SK-N-SH (cell line): ENCODE measurements around the gene BDKRB2. TPM values are rescaled to one million over a fixed set of nuclear protein-coding genes. Genes with fewer than 3 reads are reported as not detected.
A peak's percentile ranks its signal among the peaks of the same experiment; 100 is the strongest.

ENCODE experiments used
- CTCF ChIA-PET: fragments of 300-600, 350-600 bp; formaldehyde crosslinking; extraction: SDS; loops from one replicate; lab custom pipeline; 2021; lab: Yijun Ruan, JAX
- POLR2A ChIA-PET: fragments of 350-600 bp; sonication (Branson Sonifier 250); formaldehyde crosslinking; extraction: SDS; loops from one replicate; lab custom pipeline; 2020; ENCODE audit warnings: antibody characterized with exemption, inconsistent platforms; lab: Yijun Ruan, JAX
- DNase-seq: peaks from one replicate; pipeline ENCODE4 v3.0.0; 2012
- H2AFZ ChIP-seq: fragments of 200-600 bp; sonication (generic); 2 replicates; pipeline ENCODE4 v1.8.1; 2016; ENCODE audit warnings: antibody characterized with exemption, mild to moderate bottlenecking, low read depth
- H3F3A ChIP-seq: fragments of 200-600 bp; sonication (generic); replicated peaks from 2 replicates; pipeline ENCODE3; 2016; ENCODE audit warnings: antibody characterized with exemption, mild to moderate bottlenecking; ENCODE audit not compliant: insufficient read depth
- H3K27ac ChIP-seq, 2 experiments: fragments of 200-500 bp in 1 of 2; fragments of 200-600 bp in 1 of 2; sonication (Bioruptor generic) in 1 of 2; sonication (generic), shearing (Covaris generic) in 1 of 2; 2 replicates each; pipeline versions ENCODE4 v1.5.1 to v1.6.1; 2014 to 2016; ENCODE audit warnings: low read depth in 2 of 2, inconsistent platforms in 1 of 2, low read length in 1 of 2, mild to moderate bottlenecking in 1 of 2, mixed read lengths in 1 of 2
- H3K27me3 ChIP-seq: fragments of 200-600 bp; sonication (generic), shearing (Covaris generic); 2 replicates; pipeline ENCODE4 v1.6.1; 2016; ENCODE audit warnings: mixed run types; ENCODE audit not compliant: insufficient read depth
- H3K36me3 ChIP-seq, 2 experiments: fragments of 200-500 bp in 1 of 2; fragments of 200-600 bp in 1 of 2; sonication (Bioruptor generic) in 1 of 2; sonication (generic) in 1 of 2; replicated peaks in 1 of 2; 2 replicates each; pipeline versions ENCODE3 to v1.5.1; 2014 to 2016; ENCODE audit warnings: low read length in 1 of 2, mild to moderate bottlenecking in 1 of 2; ENCODE audit not compliant: insufficient read depth in 2 of 2, control insufficient read depth in 1 of 2
- H3K4me1 ChIP-seq, 2 experiments: fragments of 200-500 bp in 1 of 2; fragments of 200-600 bp in 1 of 2; sonication (Bioruptor generic) in 1 of 2; sonication (generic), shearing (Covaris generic) in 1 of 2; 2 replicates each; pipeline versions ENCODE4 v1.5.1 to v1.6.1; 2014 to 2016; ENCODE audit warnings: low read depth in 1 of 2, low read length in 1 of 2, mixed run types in 1 of 2; ENCODE audit not compliant: insufficient read depth in 2 of 2, control insufficient read depth in 1 of 2
- H3K4me2 ChIP-seq: fragments of 200-600 bp; sonication (generic), shearing (Covaris generic); 2 replicates; pipeline ENCODE4 v1.6.1; 2017; ENCODE audit warnings: mixed run types
- H3K4me3 ChIP-seq, 2 experiments: fragments of 200-500 bp in 1 of 2; fragments of 200-600 bp in 1 of 2; sonication (Bioruptor generic) in 1 of 2; sonication (generic), shearing (Covaris generic) in 1 of 2; 2 replicates each; pipeline versions ENCODE4 v1.5.1 to v1.8.1; 2014 to 2016; ENCODE audit warnings: low read depth in 2 of 2, inconsistent platforms in 1 of 2, low read length in 1 of 2, mild to moderate bottlenecking in 1 of 2, mixed read lengths in 1 of 2, moderate library complexity in 1 of 2
- H3K79me2 ChIP-seq: fragments of 200-600 bp; sonication (generic); 2 replicates; pipeline ENCODE4 v1.8.1; 2017; ENCODE audit warnings: mild to moderate bottlenecking; ENCODE audit not compliant: insufficient read depth
- H3K9ac ChIP-seq: fragments of 200-600 bp; sonication (generic); 2 replicates; pipeline ENCODE4 v1.6.1; 2017; ENCODE audit warnings: mixed run types
- H3K9me2 ChIP-seq: fragments of 200-600 bp; sonication (generic); 2 replicates; pipeline ENCODE4 v1.6.1; 2017; ENCODE audit warnings: mixed run types
- H3K9me3 ChIP-seq: fragments of 200-600 bp; sonication (generic); 2 replicates; pipeline ENCODE4 v1.6.1; 2017; ENCODE audit warnings: mixed run types, mild to moderate bottlenecking, moderate library complexity
- H4K20me1 ChIP-seq: fragments of 200-600 bp; sonication (generic); 2 replicates; pipeline ENCODE4 v1.6.1; 2017; ENCODE audit warnings: mild to moderate bottlenecking, mixed run types; ENCODE audit not compliant: insufficient read depth
- CHD2 ChIP-seq: fragments of 150-350 bp; IDR thresholded peaks from 2 replicates; pipeline ENCODE4 v1.6.1; 2018; ENCODE audit warnings: low read length; ENCODE audit not compliant: partially characterized antibody
- EP300 ChIP-seq, 2 experiments: IDR thresholded peaks; 2 replicates each; pipeline versions ENCODE4 v1.4.0 to v1.6.1; 2012; ENCODE audit warnings: borderline replicate concordance in 1 of 2, low read depth in 1 of 2, low read length in 1 of 2
- FOXM1 ChIP-seq: IDR thresholded peaks from 2 replicates; pipeline ENCODE4 v1.4.0; 2012; ENCODE audit warnings: low read depth, mild to moderate bottlenecking
- JUND ChIP-seq: IDR thresholded peaks from 2 replicates; pipeline ENCODE4 v1.4.0; 2012
- MEF2A ChIP-seq: IDR thresholded peaks from 2 replicates; pipeline ENCODE4 v1.4.0; 2012; ENCODE audit warnings: low read depth, borderline replicate concordance
- POLR2AphosphoS5 ChIP-seq: IDR thresholded peaks from 2 replicates; pipeline ENCODE4 v1.6.1; 2012; ENCODE audit warnings: low read depth, low read length
- SMC3 ChIP-seq: IDR thresholded peaks from 2 replicates; pipeline ENCODE4 v1.6.1; 2012; ENCODE audit warnings: low read depth, low read length, improper control_type of control experiment
- TEAD4 ChIP-seq: IDR thresholded peaks from 2 replicates; pipeline ENCODE4 v1.4.0; 2012; ENCODE audit warnings: mild to moderate bottlenecking, borderline replicate concordance; ENCODE audit not compliant: insufficient read depth
- YY1 ChIP-seq: IDR thresholded peaks from 2 replicates; pipeline ENCODE4 v1.4.0; 2012; ENCODE audit warnings: low read depth, mild to moderate bottlenecking
- WGBS: methylation state at CpG from one replicate; pipeline ENCODE4 v1.1.6; 2017; ENCODE audit warnings: low lambda C conversion rate; 5-methylcytosine and 5-hydroxymethylcytosine counted together
- polyA plus RNA-seq, 3 experiments: library from polyadenylated mRNA; depleted of rRNA; stranded (reverse); fragments of >200 nt; gene quantifications; 2 replicates each; pipeline ENCODE4 v1.2.3, GENCODE V29; 2012
- TF ChIP-seq, protein P1 (sequence below): IDR thresholded peaks from 2 replicates; pipeline ENCODE4 v1.4.0; 2012; ENCODE audit warnings: low read depth
- TF ChIP-seq, protein P2 (sequence below): fragments of 150-350 bp; IDR thresholded peaks from 2 replicates; pipeline ENCODE4 v1.6.1; 2017; ENCODE audit warnings: antibody characterized with exemption, low read length, low read depth, borderline replicate concordance
- TF ChIP-seq, protein P3 (sequence below): IDR thresholded peaks from 2 replicates; pipeline ENCODE4; 2012

The BDKRB2 gene
- polyA plus RNA-seq, 1 of the 3 experiments (the other 2 are of a cell fraction) = 4.8 TPM

DNA sequence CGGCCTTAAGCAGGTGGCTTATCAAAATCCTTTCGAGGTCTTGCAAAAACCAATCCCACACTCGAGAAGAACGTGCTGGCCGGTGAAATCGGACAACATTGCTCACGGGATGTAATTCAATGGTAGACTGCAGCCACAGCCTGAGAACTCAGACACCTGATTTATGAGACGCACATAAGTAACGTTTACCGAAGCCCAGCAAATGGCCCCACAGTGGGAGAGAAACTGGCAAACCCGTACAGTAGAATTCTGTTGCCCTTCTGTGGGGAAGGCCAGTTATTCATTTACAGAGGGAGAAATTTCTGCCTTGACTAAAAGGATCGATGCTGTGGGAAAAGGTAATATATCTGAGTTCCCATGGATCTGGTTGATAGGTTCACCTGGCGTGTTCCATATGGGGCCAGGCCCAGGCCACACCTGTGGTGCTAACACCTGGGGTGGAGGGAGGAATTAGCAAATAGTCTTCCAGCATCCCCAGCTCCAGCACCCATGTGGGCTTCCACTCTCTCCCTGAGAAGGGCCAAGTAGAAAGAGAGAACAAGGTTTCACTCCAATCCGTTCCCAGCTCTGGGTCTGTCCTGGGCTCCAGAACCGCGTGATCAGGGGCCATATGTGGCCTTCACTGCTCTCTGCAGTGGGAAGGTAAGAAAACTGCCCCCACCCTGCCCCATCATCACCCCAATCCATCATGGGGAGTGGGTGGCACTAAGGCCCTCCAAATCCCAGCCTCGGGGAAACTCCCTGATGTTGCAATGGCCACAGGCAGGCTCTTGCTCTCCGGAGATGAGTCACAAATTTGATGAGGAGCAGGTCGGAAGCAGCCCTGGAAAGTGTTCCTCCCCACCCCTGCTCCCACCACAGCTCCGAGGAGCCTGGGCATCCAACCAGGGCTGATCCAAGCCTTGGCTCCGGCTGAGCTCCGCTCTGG is 64.1 kb downstream of the BDKRB2 start (continued):
- TF ChIP-seq, protein P1, sequence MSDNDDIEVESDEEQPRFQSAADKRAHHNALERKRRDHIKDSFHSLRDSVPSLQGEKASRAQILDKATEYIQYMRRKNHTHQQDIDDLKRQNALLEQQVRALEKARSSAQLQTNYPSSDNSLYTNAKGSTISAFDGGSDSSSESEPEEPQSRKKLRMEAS = peak; percentile 61
- TF ChIP-seq YY1 (peak; percentile 53), POLR2AphosphoS5 (peak; percentile 67), MEF2A (0 out of 2 replicates have a peak, but pooled peaks have one; percentile 6), SMC3 (no peak), JUND (peak; percentile 88), EP300 (IDR thresholded peaks at IDR 0.05; ENCODE audit: borderline replicate concordance in 1 of 2, low read depth in 1 of 2, low read length in 1 of 2) (peak in 1 of 2 experiments; percentile 95; a peak in 3 of 4 replicates), CHD2 (no peak), TEAD4 (peak; percentile 79; the same call in 1 of the 2 replicates)
- TF ChIP-seq, protein P2, sequence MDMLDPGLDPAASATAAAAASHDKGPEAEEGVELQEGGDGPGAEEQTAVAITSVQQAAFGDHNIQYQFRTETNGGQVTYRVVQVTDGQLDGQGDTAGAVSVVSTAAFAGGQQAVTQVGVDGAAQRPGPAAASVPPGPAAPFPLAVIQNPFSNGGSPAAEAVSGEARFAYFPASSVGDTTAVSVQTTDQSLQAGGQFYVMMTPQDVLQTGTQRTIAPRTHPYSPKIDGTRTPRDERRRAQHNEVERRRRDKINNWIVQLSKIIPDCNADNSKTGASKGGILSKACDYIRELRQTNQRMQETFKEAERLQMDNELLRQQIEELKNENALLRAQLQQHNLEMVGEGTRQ = no peak
- TF ChIP-seq, protein P3, sequence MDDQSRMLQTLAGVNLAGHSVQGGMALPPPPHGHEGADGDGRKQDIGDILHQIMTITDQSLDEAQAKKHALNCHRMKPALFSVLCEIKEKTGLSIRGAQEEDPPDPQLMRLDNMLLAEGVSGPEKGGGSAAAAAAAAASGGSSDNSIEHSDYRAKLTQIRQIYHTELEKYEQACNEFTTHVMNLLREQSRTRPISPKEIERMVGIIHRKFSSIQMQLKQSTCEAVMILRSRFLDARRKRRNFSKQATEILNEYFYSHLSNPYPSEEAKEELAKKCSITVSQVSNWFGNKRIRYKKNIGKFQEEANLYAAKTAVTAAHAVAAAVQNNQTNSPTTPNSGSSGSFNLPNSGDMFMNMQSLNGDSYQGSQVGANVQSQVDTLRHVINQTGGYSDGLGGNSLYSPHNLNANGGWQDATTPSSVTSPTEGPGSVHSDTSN = peak; percentile 94

DNA sequence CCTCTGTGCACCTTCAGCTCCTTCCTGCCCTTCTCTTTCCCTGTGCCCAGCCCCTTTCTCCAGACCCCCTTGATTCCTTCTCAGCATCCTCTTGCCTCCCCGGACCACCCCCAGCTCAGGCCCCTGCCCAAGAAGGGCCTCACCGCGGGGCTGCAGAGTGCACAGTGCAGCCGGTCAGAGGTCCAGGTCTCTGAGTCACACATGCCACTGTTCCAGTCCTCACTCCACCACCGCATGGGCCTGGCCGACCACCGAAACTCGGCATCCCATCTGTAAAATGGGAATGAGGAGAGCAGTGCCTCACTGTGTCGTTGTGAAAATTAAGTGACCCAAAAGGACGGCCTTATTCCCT is 64.7 kb downstream of the BDKRB2 start:
- Histone ChIP-seq H3K27ac (peak overlapping the region in 1 of 2 experiments; percentile 87; a peak in 2 of 4 replicates), H3K9me3 (no peaks in the 10 kb centered on the region; the same call in 1 of the 2 replicates), H3K4me3 (no peak overlapping the region), H3K4me1 (peaks cover 38 to 50% of the 10 kb centered on the region in 2 experiments), H3K36me3 (peaks cover 0 to 10% of the 10 kb centered on the region in 2 experiments), H3K9ac (peak overlapping the region; percentile 40; the same call in 1 of the 2 replicates)
- TF ChIP-seq TEAD4 (no peak), FOXM1 (peak; percentile 11; the same call in 1 of the 2 replicates)
- TF ChIP-seq, all 33 proteins: peak for 1
- no peak for DNase-seq
- Histone ChIP-seq H4K20me1 (no peaks in the 10 kb centered on the region), H3K79me2 (peaks cover 5% of the 10 kb centered on the region; the same call in 1 of the 2 replicates), H2AFZ (no peak overlapping the region), H3K4me2 (peak overlapping the region; percentile 52; the same call in 1 of the 2 replicates), H3F3A (peaks cover 17% of the 10 kb centered on the region), H3K9me2 (no peaks in the 10 kb centered on the region), H3K27me3 (no peaks in the 10 kb centered on the region)
- 30% methylated on average over 10 of the region's 10 CpGs for WGBS
- POLR2A ChIA-PET = no interaction called here
- CTCF ChIA-PET = interaction anchor here (0.7 to 4.7 kb wide), 2 partner anchors 168 to 271 kb away, joined by 3 to 49 read pairs; no protein-coding TSS in a partner anchor
